Endothelial cell of umbilical vein (primary cell): ENCODE measurements around the gene PASK. TPM values are rescaled to one million over a fixed set of nuclear protein-coding genes. Genes with fewer than 3 reads are reported as not detected.

Experiments
- BruUV-seq: library from RNA; stranded (reverse); fragments of 400-500 nt; replicated peaks from 2 replicates; lab custom pipeline; 2021; lab: Mats Ljungman, UMichigan
- CTCF ChIA-PET: fragments of 300-600, 350-600 bp; sonication (Branson Sonifier 250); formaldehyde crosslinking; loops from one replicate; lab custom pipeline; 2021; ENCODE audit warnings: antibody characterized with exemption, inconsistent platforms; lab: Charles Lee
- POLR2A ChIA-PET: fragments of 300-600, 350-600 bp; sonication (Branson Sonifier 250); formaldehyde crosslinking; loops from one replicate; lab custom pipeline; 2021; ENCODE audit warnings: antibody characterized with exemption, inconsistent platforms; lab: Charles Lee
- DNase-seq: peaks from one replicate; pipeline ENCODE4 v3.0.0-alpha.2; 2011; ENCODE audit warnings: low read depth, low spot score
- FAIRE-seq: peaks from 2 replicates; lab custom pipeline; 2011; peaks lifted over from hg19 to GRCh38; lab: Jason Lieb, UNC
- H2AFZ ChIP-seq: 2 replicates; pipeline ENCODE4 v1.6.0; 2012; ENCODE audit warnings: low read depth, low read length, control low read depth, inconsistent platforms
- H3K27ac ChIP-seq: 2 replicates; pipeline ENCODE4 v1.5.1; 2011; ENCODE audit warnings: low read depth, mild to moderate bottlenecking, control low read depth, low read length, moderate library complexity; ENCODE audit not compliant: insufficient read depth
- H3K27me3 ChIP-seq, 2 experiments: 2 replicates each; pipeline versions ENCODE4 v1.6.0 to v1.6.1; 2011; ENCODE audit warnings: low read length in 2 of 2, mixed read lengths in 1 of 2; ENCODE audit not compliant: control insufficient read depth in 2 of 2, insufficient read depth in 2 of 2
- H3K36me3 ChIP-seq, 2 experiments: 2 replicates in 1 of 2; 3 replicates in 1 of 2; pipeline ENCODE4 v1.5.1; 2011; ENCODE audit warnings: low read length in 2 of 2, mild to moderate bottlenecking in 1 of 2, moderate library complexity in 1 of 2; ENCODE audit not compliant: control insufficient read depth in 2 of 2, insufficient read depth in 2 of 2; ENCODE audit errors: extremely low read depth in 1 of 2
- H3K4me1 ChIP-seq: 3 replicates; pipeline ENCODE4 v1.5.1; 2011; ENCODE audit warnings: mild to moderate bottlenecking, low read length; ENCODE audit not compliant: control insufficient read depth, insufficient read depth; ENCODE audit errors: extremely low read depth
- H3K4me2 ChIP-seq: 2 replicates; pipeline ENCODE4 v1.6.1; 2011; ENCODE audit warnings: low read length, control low read depth, mixed read lengths; ENCODE audit not compliant: insufficient read depth
- H3K4me3 ChIP-seq, 3 experiments: fragments of 200-600 bp in 1 of 3; sonication (generic), shearing (Covaris generic) in 1 of 3; replicated peaks in 1 of 3; 2 replicates each; pipeline ENCODE4 v1.5.1; 2011 to 2016; ENCODE audit warnings: control low read depth in 3 of 3, low read length in 3 of 3, mild to moderate bottlenecking in 2 of 3, inconsistent platforms in 1 of 3, low read depth in 1 of 3, moderate library complexity in 1 of 3; ENCODE audit not compliant: insufficient read depth in 1 of 3
- H3K79me2 ChIP-seq: 2 replicates; pipeline ENCODE4 v1.6.0; 2012; ENCODE audit warnings: low read length, inconsistent platforms; ENCODE audit not compliant: control insufficient read depth, insufficient read depth
- H3K9ac ChIP-seq: replicated peaks from 2 replicates; pipeline ENCODE3; 2011; ENCODE audit warnings: low read length, control low read depth; ENCODE audit not compliant: insufficient read depth; ENCODE audit errors: extremely low read depth
- H3K9me1 ChIP-seq: replicated peaks from 3 replicates; pipeline ENCODE4 v1.6.0; 2011; ENCODE audit warnings: mild to moderate bottlenecking, low read length; ENCODE audit not compliant: control insufficient read depth, insufficient read depth; ENCODE audit errors: extremely low read depth
- H3K9me3 ChIP-seq: replicated peaks from 2 replicates; pipeline ENCODE4 v1.5.1; 2012; ENCODE audit warnings: low read length, inconsistent platforms; ENCODE audit not compliant: control insufficient read depth, insufficient read depth
- H4K20me1 ChIP-seq: replicated peaks from 2 replicates; pipeline ENCODE3; 2011; ENCODE audit warnings: mild to moderate bottlenecking, low read length; ENCODE audit not compliant: control insufficient read depth, insufficient read depth; ENCODE audit errors: extremely low read depth
- EZH2 ChIP-seq: IDR thresholded peaks from 2 replicates; pipeline ENCODE4 v1.6.1; 2012; ENCODE audit warnings: borderline replicate concordance, low read depth, mild to moderate bottlenecking, moderate library complexity, low read length, inconsistent platforms; ENCODE audit not compliant: severe bottlenecking
- FOS ChIP-seq: IDR thresholded peaks from 2 replicates; pipeline ENCODE4 v1.6.1; 2011; ENCODE audit warnings: mild to moderate bottlenecking, low read length, moderate library complexity, borderline replicate concordance; ENCODE audit not compliant: insufficient read depth
- GATA2 ChIP-seq: IDR thresholded peaks from 2 replicates; pipeline ENCODE4 v1.7.0; 2011; ENCODE audit warnings: low read depth, mild to moderate bottlenecking, moderate library complexity, mixed read lengths, low read length; ENCODE audit not compliant: insufficient read length, insufficient read depth
- JUN ChIP-seq: IDR thresholded peaks from 2 replicates; pipeline ENCODE4 v1.6.1; 2011; ENCODE audit warnings: borderline replicate concordance, low read depth; ENCODE audit not compliant: insufficient read length, insufficient read depth
- MYC ChIP-seq: IDR thresholded peaks from one replicate; pipeline ENCODE4 v1.6.1; 2011; ENCODE audit warnings: mild to moderate bottlenecking, low read depth, low read length
- POLR2A ChIP-seq: IDR thresholded peaks from 2 replicates; pipeline ENCODE4 v1.6.1; 2012; ENCODE audit warnings: low read depth, mild to moderate bottlenecking, control low read depth, low read length
- POLR2AphosphoS5 ChIP-seq: IDR thresholded peaks from 2 replicates; pipeline ENCODE4 v1.6.1; 2012; ENCODE audit warnings: low read depth, mild to moderate bottlenecking, control low read depth, low read length, moderate library complexity; ENCODE audit not compliant: insufficient read depth
- dilution Hi-C: fragments of 300-500 bp; cut with MboI; formaldehyde crosslinking; loops from one replicate; pipeline ENCODE4 v1.15.0; 2019; ENCODE audit warnings: low sequenced_read_pairs; ENCODE audit not compliant: extremely low pct_ligation_motif_present
- intact Hi-C: fragments of 100-400 bp; cut with micrococcal nuclease; formaldehyde crosslinking; loops from one replicate; pipeline ENCODE4 v1.10.0; 2022
- polyA plus RNA-seq, 4 experiments: library from polyadenylated mRNA; depleted of rRNA in 3 of 4; stranded (reverse) in 3 of 4; unstranded in 1 of 4; fragments of >200 nt; gene quantifications; 2 replicates each; pipeline versions ENCODE4 v1.2.1 to v1.2.3, GENCODE V29; 2011 to 2012; ENCODE audit warnings: missing spikeins in 1 of 4
- total RNA-seq: library from RNA; stranded (reverse); gene quantifications from 2 replicates; pipeline ENCODE4 v1.2.3, GENCODE V29; 2021
- TF ChIP-seq, protein P1 (sequence below), 2 donors: IDR thresholded peaks; 1 replicate in 1 of 2; 2 replicates in 1 of 2; pipeline ENCODE4 v1.5.1; 2011; ENCODE audit warnings: low read length in 2 of 2, mild to moderate bottlenecking in 2 of 2, moderate library complexity in 2 of 2, control low read depth in 1 of 2, inconsistent platforms in 1 of 2, low read depth in 1 of 2; ENCODE audit not compliant: insufficient read depth in 1 of 2; ENCODE audit errors: extremely low read depth in 1 of 2
- TF ChIP-seq, protein P2 (sequence below): IDR thresholded peaks from 2 replicates; pipeline ENCODE4 v1.6.1; 2011; ENCODE audit not compliant: insufficient read depth, insufficient read length

Gene PASK
- total and polyA plus RNA-seq, 2 donors (not counting 3 experiments of a cell fraction or from before 2014, with no cell fraction given): 5.7 to 17.3 TPM

DNA sequence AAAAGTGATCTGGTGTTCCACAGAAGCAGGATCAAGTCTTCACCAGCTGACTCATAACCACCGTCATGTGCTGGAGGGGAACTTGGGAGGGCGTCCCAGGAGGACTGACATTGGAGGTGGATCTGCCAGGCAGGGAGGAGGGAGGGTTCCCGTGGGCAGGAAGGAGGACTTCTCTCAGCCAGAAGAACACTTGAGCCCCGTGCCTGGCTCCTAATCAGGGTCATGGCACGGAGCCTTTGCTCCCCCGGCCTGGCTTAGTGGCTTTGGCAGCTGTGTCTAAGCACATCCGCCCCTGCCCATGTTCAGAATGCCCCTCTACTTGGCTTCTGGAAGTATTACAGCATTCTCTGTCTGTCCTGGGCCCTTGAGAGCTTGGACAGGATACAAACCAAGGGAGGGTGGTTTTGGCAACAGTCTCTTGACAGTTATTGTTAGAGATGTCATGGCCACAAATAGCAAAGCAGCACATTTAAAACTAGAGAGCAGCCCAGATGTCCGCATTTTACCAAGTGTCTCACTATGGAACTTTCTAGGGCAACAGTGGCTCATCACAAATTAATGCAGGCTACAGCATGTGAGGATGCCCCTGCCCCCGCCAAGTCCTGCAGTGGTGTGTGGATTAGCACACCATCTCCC is 12.5 kb upstream of the PASK start:
- TF ChIP-seq EZH2 (no peak), POLR2AphosphoS5 (no peak), GATA2 (no peak), JUN (no peak), MYC (no peak), FOS (no peak), POLR2A (no peak)
- TF ChIP-seq, protein P1, sequence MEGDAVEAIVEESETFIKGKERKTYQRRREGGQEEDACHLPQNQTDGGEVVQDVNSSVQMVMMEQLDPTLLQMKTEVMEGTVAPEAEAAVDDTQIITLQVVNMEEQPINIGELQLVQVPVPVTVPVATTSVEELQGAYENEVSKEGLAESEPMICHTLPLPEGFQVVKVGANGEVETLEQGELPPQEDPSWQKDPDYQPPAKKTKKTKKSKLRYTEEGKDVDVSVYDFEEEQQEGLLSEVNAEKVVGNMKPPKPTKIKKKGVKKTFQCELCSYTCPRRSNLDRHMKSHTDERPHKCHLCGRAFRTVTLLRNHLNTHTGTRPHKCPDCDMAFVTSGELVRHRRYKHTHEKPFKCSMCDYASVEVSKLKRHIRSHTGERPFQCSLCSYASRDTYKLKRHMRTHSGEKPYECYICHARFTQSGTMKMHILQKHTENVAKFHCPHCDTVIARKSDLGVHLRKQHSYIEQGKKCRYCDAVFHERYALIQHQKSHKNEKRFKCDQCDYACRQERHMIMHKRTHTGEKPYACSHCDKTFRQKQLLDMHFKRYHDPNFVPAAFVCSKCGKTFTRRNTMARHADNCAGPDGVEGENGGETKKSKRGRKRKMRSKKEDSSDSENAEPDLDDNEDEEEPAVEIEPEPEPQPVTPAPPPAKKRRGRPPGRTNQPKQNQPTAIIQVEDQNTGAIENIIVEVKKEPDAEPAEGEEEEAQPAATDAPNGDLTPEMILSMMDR (IDR thresholded peaks at IDR 0.05; ENCODE audit: extremely low read depth in 1 of 2, insufficient read depth in 1 of 2, low read depth in 1 of 2, low read length in 2 of 2): no peak
- TF ChIP-seq, protein P2, sequence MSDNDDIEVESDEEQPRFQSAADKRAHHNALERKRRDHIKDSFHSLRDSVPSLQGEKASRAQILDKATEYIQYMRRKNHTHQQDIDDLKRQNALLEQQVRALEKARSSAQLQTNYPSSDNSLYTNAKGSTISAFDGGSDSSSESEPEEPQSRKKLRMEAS: no peak
- FAIRE-seq (no peak), DNase-seq (no peak)
- H4K20me1 ChIP-seq: no peaks in the 10 kb centered on the region
- no peak overlapping the region for H2AFZ ChIP-seq
- no peak overlapping the region for H3K27ac ChIP-seq
- H3K9ac ChIP-seq: no peak overlapping the region
- H3K36me3 ChIP-seq: peaks cover 0 to 27% of the 10 kb centered on the region in 2 experiments
- no peaks in the 10 kb centered on the region for H3K79me2 ChIP-seq
- CTCF ChIA-PET: no interaction called here
- intact Hi-C loops: no loop called here
- no peak overlapping the region for H3K4me2 ChIP-seq
- no TSS peak for BruUV-seq
- no peaks in the 10 kb centered on the region for H3K9me3 ChIP-seq
- POLR2A ChIA-PET: no interaction called here
- H3K27me3 ChIP-seq: no peaks in the 10 kb centered on the region
- H3K4me1 ChIP-seq: peaks cover 7% of the 10 kb centered on the region
- dilution Hi-C loops: no loop called here
- H3K4me3 ChIP-seq: no peak overlapping the region
- no peaks in the 10 kb centered on the region for H3K9me1 ChIP-seq
